WERI-Rb-1 (cell line): ENCODE data around the gene CCDC102B.

Source experiments
- DNase-seq: peaks from one replicate; pipeline ENCODE4 v3.0.0-alpha.2; 2020
- H3K27ac ChIP-seq: fragments of 250-450 bp; sonication (Bioruptor Pico); 2 replicates; pipeline ENCODE4 v1.5.1; 2020; ENCODE audit warnings: mild to moderate bottlenecking, moderate library complexity
- H3K27me3 ChIP-seq: fragments of 250-450 bp; sonication (Bioruptor Pico); 2 replicates; pipeline ENCODE4 v1.5.1; 2021; ENCODE audit warnings: mild to moderate bottlenecking, low read depth, moderate library complexity; ENCODE audit not compliant: insufficient read depth, severe bottlenecking
- H3K36me3 ChIP-seq: fragments of 250-450 bp; sonication (Bioruptor Pico); 2 replicates; pipeline ENCODE4 v1.5.1; 2020; ENCODE audit warnings: mild to moderate bottlenecking, moderate library complexity
- H3K4me3 ChIP-seq: 2 replicates; pipeline ENCODE4 v1.5.1; 2011; ENCODE audit warnings: low read depth, mild to moderate bottlenecking, control low read depth, low read length
- H3K9me3 ChIP-seq: fragments of 250-450 bp; sonication (Bioruptor Pico); 2 replicates; pipeline ENCODE4 v1.5.1; 2021; ENCODE audit warnings: mild to moderate bottlenecking, moderate library complexity; ENCODE audit not compliant: severe bottlenecking
- CTCF ChIP-seq: IDR thresholded peaks from 2 replicates; pipeline ENCODE4 v1.5.1; 2011; ENCODE audit warnings: low read depth, mild to moderate bottlenecking, control low read depth, inconsistent platforms, low read length

CCDC102B gene

GRCh38 chr18:68944330-68944729 lies 146.4 kb downstream of the CCDC102B start:
- Histone ChIP-seq H3K9me3 (no peaks in the 10 kb centered on the region), H3K4me3 (no peak overlapping the region), H3K27me3 (no peaks in the 10 kb centered on the region), H3K36me3 (no peaks in the 10 kb centered on the region), H3K27ac (no peak overlapping the region)
- DNase-seq, result no peak
- no peak for TF ChIP-seq CTCF

GRCh38 chr18:68944826-68945225 lies 146.9 kb downstream of the CCDC102B start:
- no peak for TF ChIP-seq CTCF
- DNase-seq, result no peak
- Histone ChIP-seq H3K36me3 (no peaks in the 10 kb centered on the region), H3K9me3 (no peaks in the 10 kb centered on the region), H3K27me3 (no peaks in the 10 kb centered on the region), H3K27ac (no peak overlapping the region), H3K4me3 (no peak overlapping the region)

GRCh38 chr18:68948622-68949021 lies 150.7 kb downstream of the CCDC102B start:
- H3K4me3 ChIP-seq, result no peak overlapping the region
- no peaks in the 10 kb centered on the region for H3K36me3 ChIP-seq
- no peak overlapping the region for H3K27ac ChIP-seq
- DNase-seq, result no peak
- no peak for TF ChIP-seq CTCF
- H3K9me3 ChIP-seq, result no peaks in the 10 kb centered on the region
- no peaks in the 10 kb centered on the region for H3K27me3 ChIP-seq

- Histone ChIP-seq H3K27me3 (no peaks in the 10 kb centered on the region), H3K9me3 (no peaks in the 10 kb centered on the region), H3K4me3 (no peak overlapping the region), H3K36me3 (no peaks in the 10 kb centered on the region), H3K27ac (no peak overlapping the region)
- DNase-seq, result no peak
- TF ChIP-seq CTCF, result no peak
Observed at GRCh38 chr18:68954738-68955137, 156.9 kb downstream of the CCDC102B start.

GRCh38 chr18:68956650-68957049 lies 158.8 kb downstream of the CCDC102B start:
- no peak overlapping the region for H3K27ac ChIP-seq
- H3K4me3 ChIP-seq, result no peak overlapping the region
- H3K27me3 ChIP-seq, result no peaks in the 10 kb centered on the region
- no peaks in the 10 kb centered on the region for H3K36me3 ChIP-seq
- no peaks in the 10 kb centered on the region for H3K9me3 ChIP-seq
- DNase-seq, result no peak
- TF ChIP-seq CTCF, result no peak

GRCh38 chr18:68960355-68960754 lies 162.5 kb downstream of the CCDC102B start:
- TF ChIP-seq CTCF, result no peak
- no peaks in the 10 kb centered on the region for H3K9me3 ChIP-seq
- no peaks in the 10 kb centered on the region for H3K36me3 ChIP-seq
- H3K27me3 ChIP-seq, result no peaks in the 10 kb centered on the region
- H3K27ac ChIP-seq, result no peak overlapping the region
- H3K4me3 ChIP-seq, result no peak overlapping the region
- no peak for DNase-seq
